Ammon's horn (tissue), 1 donor: ENCODE results near the gene ADARB2.

ENCODE experiments used
- DNase-seq: peaks from one replicate; pipeline ENCODE4 v3.0.0-alpha.2; 2016; ENCODE audit warnings: low spot score

The ADARB2 gene

GRCh38 chr10:1291178-1292090 is 445.9 kb downstream of the ADARB2 start:
- DNase-seq = no peak

- DNase-seq = no peak
These were observed 447.3 kb downstream of the ADARB2 start for GRCh38 chr10:1290071-1290471.

DNA sequence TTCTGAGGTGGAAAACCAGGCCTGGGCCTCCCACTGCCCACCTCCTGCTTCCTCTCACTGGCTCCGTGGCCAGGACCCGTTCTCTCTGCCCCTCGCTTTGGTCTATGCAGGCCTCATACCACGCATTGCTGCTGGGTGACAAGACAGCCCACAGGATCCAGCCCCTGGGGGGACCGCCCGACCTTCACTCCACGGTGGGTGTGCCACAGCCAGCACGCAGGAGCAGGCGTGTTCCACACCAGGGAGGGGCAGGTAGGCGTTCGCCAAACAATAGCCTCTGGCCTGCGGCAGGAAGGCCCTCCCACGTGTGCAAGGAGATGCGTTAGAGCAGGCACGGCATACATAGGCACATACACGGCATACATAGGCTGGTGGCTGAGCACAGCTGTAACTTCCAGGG is 447.7 kb downstream of the ADARB2 start:
- no peak for DNase-seq

GRCh38 chr10:1287971-1288401 is 449.3 kb downstream of the ADARB2 start:
- DNase-seq = no peak

DNA sequence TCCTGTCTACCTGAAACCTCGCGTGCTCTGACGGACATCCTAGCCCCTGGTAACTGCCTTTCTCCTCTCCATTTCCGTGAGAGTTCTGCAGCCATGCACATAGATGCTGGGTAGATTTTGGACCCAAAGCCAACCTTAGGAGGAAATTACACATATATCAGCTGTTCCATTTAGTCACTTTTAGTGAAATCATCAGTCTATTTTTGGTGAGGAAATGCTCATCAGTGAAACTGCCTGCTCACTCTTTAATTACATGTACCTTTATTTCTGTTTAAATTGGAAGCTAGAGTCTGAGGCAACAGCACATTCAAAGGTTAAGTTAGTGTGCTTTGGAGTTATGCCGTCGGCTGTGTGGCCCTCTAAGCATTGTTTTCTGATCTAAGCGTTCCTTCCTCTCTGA is 449.8 kb downstream of the ADARB2 start:
- DNase-seq = no peak

- DNase-seq = no peak
These were observed 453.2 kb downstream of the ADARB2 start for GRCh38 chr10:1284076-1284475.

DNA sequence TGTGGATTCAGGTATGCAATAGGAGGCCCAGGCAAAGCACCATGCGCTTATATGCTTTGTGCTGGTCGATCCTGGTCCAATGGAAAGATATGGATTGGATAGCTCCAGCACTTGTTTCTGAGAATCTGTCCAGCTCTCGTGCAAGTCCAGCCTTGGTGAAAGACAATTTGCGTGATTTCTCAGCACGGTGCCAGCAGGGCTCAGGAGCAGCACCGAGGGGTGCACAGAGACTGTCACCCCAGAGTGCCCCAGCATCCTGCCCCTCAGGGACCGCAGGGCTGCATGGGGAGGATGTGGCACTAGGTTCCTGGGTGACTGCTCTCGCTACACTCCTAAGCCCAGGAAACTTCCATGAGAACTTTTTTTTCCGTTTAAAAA is 455.9 kb downstream of the ADARB2 start:
- DNase-seq = no peak

- DNase-seq = no peak
These were observed 456.6 kb downstream of the ADARB2 start for GRCh38 chr10:1280466-1281404.

- no peak for DNase-seq
These were observed 459.0 kb downstream of the ADARB2 start for GRCh38 chr10:1278306-1278705.

DNA sequence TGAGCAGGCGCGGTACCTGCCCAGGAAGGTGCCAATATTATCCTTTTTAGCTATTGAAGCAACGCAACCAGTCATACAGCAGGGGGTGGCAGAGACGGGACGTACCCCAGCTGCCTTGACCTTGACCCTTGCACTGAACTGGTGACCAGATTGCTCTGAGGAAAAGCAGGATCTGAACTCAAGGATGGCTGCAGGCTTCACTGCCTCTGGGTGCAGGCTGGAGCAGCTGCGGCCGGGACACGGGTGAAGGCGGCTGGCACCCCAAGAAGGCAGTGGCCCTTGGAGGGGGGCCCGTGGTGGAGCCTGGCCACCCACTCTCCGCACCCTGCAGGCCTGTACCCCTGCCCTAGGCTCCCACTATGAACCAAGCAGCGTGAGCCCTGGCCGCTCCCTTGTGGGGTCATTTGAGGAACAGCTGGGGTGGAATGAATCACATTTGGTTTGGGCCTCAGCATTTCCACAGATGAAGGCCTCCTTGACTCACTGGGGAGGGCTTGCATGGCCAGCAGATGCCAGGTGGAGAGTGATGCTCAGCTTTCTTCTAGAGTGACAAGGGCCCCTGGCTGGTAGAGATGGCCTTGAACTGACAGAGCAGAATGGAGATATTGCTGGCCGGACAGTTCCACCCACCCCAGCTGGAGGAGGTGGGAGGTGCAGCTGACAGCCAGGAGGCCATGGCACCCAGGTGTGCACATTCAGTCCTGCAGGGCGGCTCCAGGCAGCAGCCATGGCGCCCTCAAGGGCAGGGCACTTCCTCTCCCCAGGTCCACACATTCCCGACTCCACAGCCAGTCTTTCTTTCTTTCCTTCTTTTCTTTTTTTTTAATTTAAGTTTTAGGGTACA is 462.4 kb downstream of the ADARB2 start:
- DNase-seq = no peak

DNA sequence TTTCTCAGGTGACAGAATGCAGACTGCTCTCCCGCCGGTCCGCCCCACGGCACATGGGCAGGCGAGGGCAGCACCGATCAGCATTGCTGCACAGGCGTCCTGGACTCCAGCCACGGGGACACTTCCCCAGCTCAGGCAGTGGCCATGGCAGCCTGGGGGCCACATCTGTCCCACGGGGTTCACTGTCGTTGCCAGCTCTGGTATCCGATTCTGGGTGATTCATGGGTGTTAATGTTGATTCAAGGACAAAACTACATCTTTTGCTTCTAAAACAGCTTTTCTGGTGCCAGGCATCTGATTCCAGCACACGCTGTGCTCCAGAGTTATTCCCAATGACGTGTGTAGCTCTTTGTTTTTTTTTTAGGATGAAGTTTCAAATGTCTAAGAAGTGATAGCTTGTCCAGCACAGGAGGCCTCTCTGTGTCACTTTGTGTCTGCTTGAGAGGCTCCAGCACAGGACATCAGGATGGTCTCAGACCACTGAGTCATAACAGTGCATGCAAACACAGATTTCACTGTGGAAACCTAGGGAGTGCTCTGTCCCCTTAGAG is 463.1 kb downstream of the ADARB2 start:
- no peak for DNase-seq

DNA sequence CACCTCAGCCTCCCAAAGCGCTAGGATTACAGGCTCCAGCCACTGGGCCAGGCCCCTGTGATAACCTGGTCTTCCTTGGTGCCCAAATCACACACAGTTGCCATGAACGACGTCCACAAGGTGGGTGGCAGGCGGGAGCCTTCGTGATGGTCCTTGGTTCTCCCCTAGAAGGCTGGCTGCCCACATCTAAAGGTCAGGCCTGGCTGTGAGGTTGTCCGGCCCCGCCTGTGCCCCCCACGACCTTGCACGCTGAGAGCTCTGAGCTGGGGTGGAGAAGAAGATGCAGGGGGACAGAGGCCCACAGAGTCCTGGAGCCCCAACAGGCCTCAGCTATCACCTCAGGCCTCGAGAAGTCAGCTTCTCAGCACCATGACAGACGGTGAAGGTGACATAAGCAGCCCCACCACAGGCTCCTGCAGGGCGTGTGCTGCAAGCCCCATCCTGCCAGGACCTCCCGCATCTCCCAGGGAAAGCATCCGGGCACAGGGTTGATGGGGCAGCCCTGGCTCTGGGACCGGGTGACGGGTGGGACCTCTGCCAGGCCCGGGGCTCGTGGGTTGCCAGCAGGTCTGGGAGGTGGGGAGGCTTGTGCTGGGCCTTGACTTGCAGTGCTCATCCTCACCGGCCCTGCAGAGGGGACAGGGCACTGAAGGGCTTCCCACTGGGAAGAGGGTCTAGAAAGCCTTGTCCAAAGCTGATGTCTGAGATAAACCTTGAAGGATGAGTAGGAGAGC is 463.8 kb downstream of the ADARB2 start:
- no peak for DNase-seq

GRCh38 chr10:1272777-1273161 is 464.6 kb downstream of the ADARB2 start:
- DNase-seq = no peak

GRCh38 chr10:1272079-1272776 is 465.1 kb downstream of the ADARB2 start:
- DNase-seq = no peak

GRCh38 chr10:1270906-1271305 is 466.4 kb downstream of the ADARB2 start:
- DNase-seq = no peak

- DNase-seq = no peak
These were observed 466.8 kb downstream of the ADARB2 start for GRCh38 chr10:1270490-1270889.

- no peak for DNase-seq
These were observed 468.5 kb downstream of the ADARB2 start for GRCh38 chr10:1268831-1269230.

GRCh38 chr10:1267568-1267967 is 469.8 kb downstream of the ADARB2 start:
- DNase-seq = no peak

DNA sequence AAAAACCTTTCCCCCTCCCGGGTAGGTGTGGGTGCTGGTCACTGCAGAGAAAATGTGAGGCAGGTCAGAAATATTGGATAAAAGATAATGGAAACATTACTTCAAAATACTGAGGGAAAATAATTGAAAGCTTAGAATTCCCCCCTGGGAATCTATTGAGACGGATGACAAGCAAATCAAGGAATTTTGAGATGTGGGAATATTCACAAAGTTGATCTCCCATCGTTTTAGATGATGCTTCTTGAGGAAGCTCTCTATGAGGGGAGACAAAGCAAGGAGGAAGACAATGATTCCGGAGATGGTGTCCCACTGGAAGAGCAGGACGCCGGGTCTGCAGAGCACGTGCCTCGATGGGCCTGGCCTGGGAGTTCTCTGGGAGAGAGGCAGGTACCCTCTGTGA is 470.2 kb downstream of the ADARB2 start:
- DNase-seq = no peak
